HUES64 (cell line): ENCODE results near the gene SLC44A1.

Source experiments
- H3K27ac ChIP-seq: 2 replicates; pipeline ENCODE4 v1.7.0; 2013; ENCODE audit warnings: low read depth, low read length, inconsistent platforms
- H3K27me3 ChIP-seq: 2 replicates; pipeline ENCODE4 v1.6.1; 2013; ENCODE audit warnings: mild to moderate bottlenecking, low read length; ENCODE audit not compliant: insufficient read depth
- H3K36me3 ChIP-seq: 2 replicates; pipeline ENCODE4 v1.6.1; 2013; ENCODE audit warnings: mild to moderate bottlenecking, low read length; ENCODE audit not compliant: insufficient read depth
- H3K4me1 ChIP-seq: 2 replicates; pipeline ENCODE4 v1.6.1; 2013; ENCODE audit warnings: mild to moderate bottlenecking, low read length, moderate library complexity; ENCODE audit not compliant: insufficient read depth
- H3K4me3 ChIP-seq: 2 replicates; pipeline ENCODE4 v1.5.1; 2013; ENCODE audit warnings: mild to moderate bottlenecking, low read length, moderate library complexity
- H3K9ac ChIP-seq: 2 replicates; pipeline ENCODE4 v1.6.1; 2013; ENCODE audit warnings: mild to moderate bottlenecking, low read depth, low read length
- H3K9me3 ChIP-seq: 2 replicates; pipeline ENCODE4 v1.6.1; 2013; ENCODE audit warnings: low read depth, low read length; ENCODE audit not compliant: insufficient read depth
- WGBS: fragments of 150-250, 120-280 bp; methylation state at CpG from one replicate; pipeline ENCODE4 v1.1.7; 2013; ENCODE audit warnings: missing lambda C conversion rate; 5-methylcytosine and 5-hydroxymethylcytosine counted together

The SLC44A1 gene

DNA sequence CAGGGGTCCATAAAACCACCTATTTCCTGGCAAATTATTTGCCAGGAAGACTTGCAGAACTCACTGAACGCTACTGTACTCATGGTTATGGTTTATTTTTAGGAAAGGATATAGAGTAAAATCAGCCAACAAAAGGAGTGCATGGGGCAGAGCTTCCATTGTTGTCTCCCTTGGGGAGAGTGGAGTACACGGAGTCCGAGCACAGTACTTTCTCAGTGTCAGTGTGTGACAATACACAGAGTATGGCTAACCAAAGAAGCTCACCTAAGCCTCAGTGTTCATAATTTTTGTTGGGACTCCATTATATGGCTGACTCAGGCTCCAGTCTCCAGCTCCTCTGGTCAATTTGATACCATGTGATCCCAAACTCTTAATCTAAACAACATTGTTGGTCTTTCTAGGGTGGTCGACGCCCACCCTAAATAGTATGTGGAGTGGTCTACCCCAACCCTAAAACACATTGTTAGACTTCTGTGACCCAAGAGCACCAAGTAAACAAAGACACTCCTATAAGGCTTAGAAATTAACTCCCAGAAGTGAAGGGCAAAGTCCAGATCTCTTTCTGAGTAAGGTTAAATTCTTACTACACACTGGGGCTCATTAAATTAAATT lies 74.9 kb downstream of the SLC44A1 start:
- Histone ChIP-seq H3K9me3 (no peaks in the 10 kb centered on the region), H3K4me1 (peaks cover 5% of the 10 kb centered on the region; the same call in 1 of the 2 replicates), H3K27me3 (no peaks in the 10 kb centered on the region), H3K4me3 (no peak overlapping the region), H3K27ac (no peak overlapping the region), H3K9ac (no peak overlapping the region), H3K36me3 (peaks cover 19% of the 10 kb centered on the region; the same call in 1 of the 2 replicates)
- WGBS = 88% methylated on average over 5 of the region's 5 CpGs

DNA sequence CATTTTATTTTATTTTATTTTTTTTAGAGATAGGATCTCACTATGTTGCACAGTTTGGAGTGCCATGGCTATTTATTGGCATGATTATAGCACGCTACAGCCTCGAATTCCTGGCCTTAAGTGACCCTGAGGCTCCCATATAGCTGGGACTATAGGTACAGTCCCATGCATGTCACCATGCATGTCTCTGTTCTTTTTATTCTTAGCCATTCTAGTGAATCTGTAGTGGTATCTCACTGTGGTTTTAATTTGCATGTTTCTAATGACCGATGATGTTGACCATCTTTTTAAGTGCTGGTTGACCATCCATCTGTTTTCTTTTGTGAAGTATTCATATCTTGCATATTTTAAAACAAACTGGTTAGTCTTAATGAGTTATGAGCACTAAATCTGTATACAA lies 76.1 kb downstream of the SLC44A1 start:
- Histone ChIP-seq H3K4me1 (no peaks in the 10 kb centered on the region), H3K9ac (no peak overlapping the region), H3K27me3 (no peaks in the 10 kb centered on the region), H3K36me3 (peaks cover 15% of the 10 kb centered on the region; the same call in 1 of the 2 replicates), H3K27ac (no peak overlapping the region), H3K9me3 (no peaks in the 10 kb centered on the region), H3K4me3 (no peak overlapping the region)
- WGBS = 95% methylated on average over 3 of the region's 3 CpGs

DNA sequence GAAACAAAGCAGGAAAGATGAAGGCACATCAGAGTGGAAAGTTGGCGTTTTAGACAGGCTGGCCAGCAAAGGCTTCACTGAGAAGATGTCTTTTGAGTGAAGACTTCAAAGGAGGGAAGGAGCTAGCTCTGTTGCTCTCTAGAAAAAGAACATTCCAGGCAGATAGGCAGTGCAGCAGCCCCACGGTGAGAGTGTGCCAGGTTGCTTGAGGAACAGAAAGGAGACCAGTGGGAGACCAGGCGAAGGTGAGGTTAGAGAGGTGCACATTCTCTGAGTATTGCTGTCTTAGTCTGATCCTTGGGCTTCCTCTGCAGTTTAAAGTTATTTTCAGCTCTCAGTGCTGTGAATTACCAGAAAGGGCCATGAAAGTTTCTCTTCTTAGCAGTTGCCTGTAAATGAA lies 83.8 kb downstream of the SLC44A1 start:
- WGBS = 88% methylated on average over 3 of the region's 3 CpGs
- H3K9ac ChIP-seq = no peak overlapping the region
- no peaks in the 10 kb centered on the region for H3K36me3 ChIP-seq
- no peak overlapping the region for H3K4me3 ChIP-seq
- H3K4me1 ChIP-seq = peaks cover 10% of the 10 kb centered on the region
- H3K27me3 ChIP-seq = no peaks in the 10 kb centered on the region
- H3K27ac ChIP-seq = no peak overlapping the region
- H3K9me3 ChIP-seq = no peaks in the 10 kb centered on the region

DNA sequence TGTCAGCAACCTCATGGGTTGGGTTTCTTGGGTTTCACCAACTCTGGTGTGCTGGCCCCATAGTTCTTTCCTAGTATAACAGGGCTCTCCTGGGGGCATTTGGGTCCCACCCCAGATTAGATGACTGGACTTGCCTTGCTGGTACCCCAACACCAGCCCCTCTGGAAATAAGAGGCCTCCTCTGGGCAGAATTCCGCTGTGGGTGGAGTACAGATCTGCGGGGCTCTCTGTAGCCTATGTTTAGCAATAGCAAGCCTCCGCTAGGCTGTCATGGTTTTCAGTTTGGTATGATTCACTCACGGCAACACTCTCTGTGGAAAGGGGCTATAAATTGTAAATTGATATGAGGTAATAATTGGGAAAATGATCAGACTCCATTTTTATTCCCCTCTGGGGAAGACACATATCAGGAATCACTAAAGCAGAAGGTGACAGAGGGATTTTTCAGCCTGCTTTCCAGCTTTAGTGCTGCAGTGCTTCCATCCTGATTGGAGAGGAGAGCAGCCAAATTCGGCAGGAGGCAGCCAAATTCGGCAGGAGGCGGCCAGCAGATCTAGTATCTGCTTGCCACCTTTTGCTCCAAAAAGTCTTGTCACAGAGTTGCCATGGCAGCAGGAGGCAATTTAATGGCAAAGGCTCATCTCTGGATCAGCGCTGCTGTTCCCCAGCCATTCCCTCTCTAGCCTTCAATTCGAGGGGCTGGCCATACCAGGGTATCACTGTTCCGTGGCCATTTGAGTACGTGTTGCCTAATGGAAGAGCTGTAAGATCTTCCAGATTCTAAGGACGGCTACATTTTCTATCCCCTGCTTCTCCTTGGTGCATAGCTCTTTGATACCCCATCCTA lies 84.6 kb downstream of the SLC44A1 start:
- 92% methylated on average over 12 of the region's 12 CpGs for WGBS

DNA sequence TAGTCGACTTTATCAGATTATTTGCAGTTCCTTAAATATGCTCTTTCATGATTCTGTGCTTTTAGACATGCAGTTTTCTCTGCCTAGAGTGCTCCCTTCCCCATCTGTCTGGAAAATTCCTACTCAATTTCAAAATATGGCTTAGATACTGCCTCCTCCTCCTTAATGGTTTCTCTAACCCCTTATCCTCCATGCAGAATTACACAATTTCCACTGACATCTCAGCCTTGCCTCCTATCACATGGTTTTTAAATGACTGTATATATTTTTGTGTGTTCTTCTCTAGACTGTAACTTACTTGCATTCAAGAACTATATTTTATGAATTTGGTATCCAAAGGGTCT lies 85.2 kb downstream of the SLC44A1 start:
- WGBS = 96% methylated on average over 1 of the region's 1 CpG
- Histone ChIP-seq H3K4me3 (no peak overlapping the region), H3K27ac (no peak overlapping the region), H3K36me3 (no peaks in the 10 kb centered on the region), H3K9me3 (no peaks in the 10 kb centered on the region), H3K4me1 (peaks cover 10% of the 10 kb centered on the region), H3K9ac (no peak overlapping the region), H3K27me3 (no peaks in the 10 kb centered on the region)

More for the DNA sequence above, 84.6 kb downstream of the SLC44A1 start:
- H3K4me1 ChIP-seq = peaks cover 10% of the 10 kb centered on the region
- no peak overlapping the region for H3K27ac ChIP-seq
- H3K27me3 ChIP-seq = no peaks in the 10 kb centered on the region
- H3K4me3 ChIP-seq = no peak overlapping the region
- no peaks in the 10 kb centered on the region for H3K36me3 ChIP-seq
- no peak overlapping the region for H3K9ac ChIP-seq
- H3K9me3 ChIP-seq = no peaks in the 10 kb centered on the region

DNA sequence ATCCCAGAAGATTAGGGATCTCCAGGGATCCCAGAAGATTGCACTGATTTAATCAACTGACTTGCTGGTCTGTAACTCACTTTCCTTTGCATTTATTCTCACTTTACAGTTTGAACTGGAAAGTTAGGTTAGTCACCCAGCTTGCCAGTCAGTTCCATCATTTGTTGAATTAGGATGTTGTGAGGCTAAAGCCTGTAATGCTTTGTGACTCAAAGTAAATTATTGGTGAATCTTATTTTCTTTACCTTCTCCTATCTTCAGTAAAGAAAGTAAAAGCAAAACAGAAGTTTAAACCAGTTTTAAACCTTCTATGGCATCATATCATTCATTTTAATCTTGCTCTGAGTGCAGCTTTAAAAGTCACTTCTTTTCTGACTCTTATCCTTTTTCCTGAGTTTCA lies 85.8 kb downstream of the SLC44A1 start:
- Histone ChIP-seq H3K4me3 (no peak overlapping the region), H3K9me3 (no peaks in the 10 kb centered on the region), H3K27ac (no peak overlapping the region), H3K36me3 (peaks cover under 1% of the 10 kb centered on the region; the same call in 1 of the 2 replicates), H3K4me1 (peaks cover 10% of the 10 kb centered on the region), H3K9ac (no peak overlapping the region), H3K27me3 (no peaks in the 10 kb centered on the region)

DNA sequence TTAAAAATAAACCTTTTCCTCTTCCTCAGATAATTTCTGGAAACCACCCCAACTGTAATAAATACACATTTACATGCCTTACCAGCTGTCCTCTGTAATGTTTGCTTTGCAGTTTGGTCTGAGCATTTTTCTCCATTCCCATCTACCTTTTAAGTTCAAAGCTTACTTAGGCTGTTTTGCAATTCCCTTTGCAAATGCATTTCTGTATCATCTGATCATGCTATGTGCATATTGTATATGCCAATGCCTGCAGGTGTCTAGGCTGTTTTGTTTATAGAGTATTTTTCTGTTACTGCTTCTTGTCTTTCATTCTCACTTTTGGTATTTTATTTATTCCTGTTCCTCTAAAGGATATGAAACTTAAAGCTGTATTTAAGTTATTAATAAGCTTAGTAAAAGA lies 86.3 kb downstream of the SLC44A1 start:
- Histone ChIP-seq H3K27ac (no peak overlapping the region), H3K9me3 (no peaks in the 10 kb centered on the region), H3K27me3 (no peaks in the 10 kb centered on the region), H3K4me1 (peaks cover 10% of the 10 kb centered on the region), H3K36me3 (peaks cover 6% of the 10 kb centered on the region; the same call in 1 of the 2 replicates), H3K9ac (no peak overlapping the region), H3K4me3 (no peak overlapping the region)

DNA sequence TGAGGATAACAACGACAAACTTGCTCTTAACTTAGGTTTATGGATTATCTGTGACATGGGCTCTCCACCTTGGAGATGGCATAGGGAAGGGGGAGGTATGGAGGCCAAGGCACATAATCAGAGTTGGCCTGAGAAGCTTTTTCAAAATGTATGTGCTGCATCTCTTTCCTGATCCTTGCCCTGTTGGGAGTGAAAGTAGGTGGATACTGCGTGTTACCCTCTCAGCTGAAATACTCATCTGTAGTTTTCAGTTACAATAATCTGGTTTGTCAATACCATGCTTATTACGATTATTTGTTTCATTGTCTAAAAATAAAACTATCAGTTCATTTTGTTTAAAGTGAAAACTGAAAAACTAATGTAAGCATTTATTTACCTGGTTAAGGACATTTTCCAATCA lies 86.7 kb downstream of the SLC44A1 start:
- WGBS = 89% methylated on average over 1 of the region's 3 CpGs
- Histone ChIP-seq H3K9ac (no peak overlapping the region), H3K27me3 (no peaks in the 10 kb centered on the region), H3K4me1 (peaks cover 10% of the 10 kb centered on the region), H3K4me3 (no peak overlapping the region), H3K9me3 (no peaks in the 10 kb centered on the region), H3K27ac (no peak overlapping the region), H3K36me3 (peaks cover 10% of the 10 kb centered on the region)

DNA sequence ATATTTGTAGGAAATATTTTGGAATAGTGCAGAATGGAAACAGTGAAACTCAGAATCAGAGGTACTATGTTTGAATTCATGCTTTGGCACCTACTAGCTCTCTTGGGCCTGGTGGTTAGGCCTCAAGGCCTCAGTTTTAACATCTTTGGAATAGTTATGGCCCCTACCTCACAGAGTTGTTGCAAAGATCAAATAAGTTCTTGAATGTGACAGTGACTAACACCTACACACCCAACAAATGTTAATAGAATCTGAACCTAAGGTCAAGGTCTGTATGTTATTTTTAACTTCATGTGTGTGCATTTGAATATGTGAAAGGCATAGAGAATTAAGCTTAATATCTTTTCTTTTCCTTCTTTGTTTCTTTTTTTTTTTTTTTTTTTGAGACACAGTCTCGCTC lies 87.3 kb downstream of the SLC44A1 start:
- no peaks in the 10 kb centered on the region for H3K9me3 ChIP-seq
- no peaks in the 10 kb centered on the region for H3K27me3 ChIP-seq
- peaks cover 16% of the 10 kb centered on the region for H3K36me3 ChIP-seq
- H3K4me3 ChIP-seq = no peak overlapping the region
- no peak overlapping the region for H3K9ac ChIP-seq
- H3K27ac ChIP-seq = no peak overlapping the region
- H3K4me1 ChIP-seq = peaks cover 10% of the 10 kb centered on the region
- 88% methylated on average over 1 of the region's 1 CpG for WGBS

DNA sequence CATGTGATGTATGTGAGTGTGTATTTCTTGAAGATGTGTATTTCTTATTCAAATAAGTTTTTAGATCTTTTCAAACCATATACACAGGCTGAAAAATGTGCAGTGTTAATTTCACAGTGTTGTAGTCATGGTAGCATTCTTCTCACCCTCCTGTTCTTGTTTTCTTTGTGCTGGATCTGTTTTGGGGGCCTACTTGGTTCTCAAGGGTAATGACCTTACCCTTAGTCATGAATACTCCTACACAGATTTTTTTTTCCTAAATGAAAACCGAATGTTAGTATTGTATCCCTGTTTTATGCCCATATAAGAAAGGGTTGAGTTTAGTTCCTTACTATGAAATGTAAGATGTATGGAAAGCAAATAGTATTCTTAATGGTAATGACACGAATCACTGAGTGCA lies 88.0 kb downstream of the SLC44A1 start:
- no CpG with 5 or more reads among the region's 2 CpGs for WGBS
- peaks cover 23% of the 10 kb centered on the region for H3K36me3 ChIP-seq
- H3K9me3 ChIP-seq = no peaks in the 10 kb centered on the region
- no peak overlapping the region for H3K9ac ChIP-seq
- no peak overlapping the region for H3K27ac ChIP-seq
- no peaks in the 10 kb centered on the region for H3K27me3 ChIP-seq
- no peak overlapping the region for H3K4me3 ChIP-seq
- H3K4me1 ChIP-seq = peaks cover 10% of the 10 kb centered on the region

DNA sequence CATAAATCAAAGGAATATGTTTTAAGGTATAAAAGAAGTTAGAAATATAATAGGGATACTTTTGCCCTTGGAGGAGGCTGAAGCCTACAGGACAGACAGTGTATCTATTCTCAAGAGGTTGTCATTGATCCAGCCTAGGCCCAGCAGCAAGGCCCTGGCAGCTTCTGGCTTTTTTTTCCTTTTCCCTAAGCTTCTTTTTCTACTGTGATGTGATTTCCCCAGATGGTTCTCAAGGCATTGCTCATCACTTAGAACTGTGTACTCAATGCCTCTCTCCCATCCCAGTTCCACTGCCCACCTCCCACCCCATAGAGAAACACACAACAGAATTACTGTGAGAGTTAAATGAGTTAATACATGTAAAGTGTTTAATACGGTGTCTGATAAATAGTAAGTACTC lies 88.6 kb downstream of the SLC44A1 start:
- H3K27me3 ChIP-seq = no peaks in the 10 kb centered on the region
- H3K9me3 ChIP-seq = no peaks in the 10 kb centered on the region
- no peak overlapping the region for H3K4me3 ChIP-seq
- peaks cover 28% of the 10 kb centered on the region for H3K36me3 ChIP-seq
- no peak overlapping the region for H3K9ac ChIP-seq
- no CpG with 5 or more reads among the region's 1 CpG for WGBS
- peaks cover 10% of the 10 kb centered on the region; the same call in 1 of the 2 replicates for H3K4me1 ChIP-seq
- H3K27ac ChIP-seq = no peak overlapping the region
